SH-SY5Y (cell line): ENCODE measurements around the gene ILKAP.

ENCODE experiments used
- GATA2 ChIP-seq: IDR thresholded peaks from 2 replicates; pipeline ENCODE4 v1.6.1; 2011; ENCODE audit warnings: mild to moderate bottlenecking, low read depth, low read length
- GATA3 ChIP-seq: IDR thresholded peaks from 2 replicates; pipeline ENCODE4 v1.6.1; 2011; ENCODE audit warnings: low read depth, mild to moderate bottlenecking, low read length, moderate library complexity

DNA sequence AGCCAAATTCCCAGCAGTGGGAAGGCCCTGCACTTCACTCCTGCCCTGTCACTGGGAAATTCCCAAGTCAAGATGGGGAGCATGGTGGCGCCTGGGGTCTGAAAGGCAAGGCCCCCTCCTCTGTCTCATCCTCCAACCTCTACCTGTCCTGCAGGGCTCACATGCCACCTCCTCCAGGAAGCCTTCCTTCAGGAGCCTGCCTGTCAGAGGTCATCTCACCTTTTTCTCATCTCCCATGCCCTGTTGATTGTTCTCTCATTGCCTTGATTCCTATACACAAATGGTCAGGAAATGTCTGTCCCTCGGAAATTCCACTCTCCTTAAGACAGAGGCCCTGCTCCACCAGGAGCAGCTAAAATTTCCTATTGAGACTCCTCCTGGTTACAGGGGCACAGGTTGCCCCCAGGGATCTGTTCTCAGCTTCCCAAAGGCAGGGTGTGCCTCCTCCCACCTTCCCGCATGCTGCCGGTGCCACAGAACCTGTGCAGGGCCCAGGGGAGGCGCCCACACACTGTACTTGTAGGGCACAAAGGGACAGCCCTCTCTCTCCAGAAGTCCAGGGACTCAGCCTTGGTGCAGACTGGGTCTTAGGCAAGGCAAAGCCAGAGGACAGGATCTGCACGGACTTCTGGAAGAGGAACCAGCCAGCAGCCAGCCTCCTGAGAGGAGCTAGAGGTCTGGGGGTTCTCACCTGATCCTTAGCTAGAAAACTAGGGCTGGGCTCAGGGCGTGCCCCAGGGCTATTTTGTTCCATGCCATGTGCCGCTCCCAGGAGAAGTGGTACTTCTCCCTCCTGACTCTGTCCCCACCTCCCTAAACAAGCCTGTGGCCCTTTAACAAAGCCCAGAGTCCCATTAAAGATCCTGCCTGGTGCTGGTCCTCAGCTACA is 23.4 kb upstream of the ILKAP start:
- TF ChIP-seq GATA2, result no peak
- TF ChIP-seq GATA3, result no peak
